H9 (cell line): ENCODE data around the gene TMEM245. TPM values are rescaled to one million over a fixed set of nuclear protein-coding genes. Genes with fewer than 3 reads are reported as not detected.

Source experiments
- DNase-seq: peaks from one replicate; pipeline ENCODE4 v3.0.0-alpha.2; 2017
- H2AFZ ChIP-seq: one replicate; pipeline ENCODE4 v1.6.1; 2013; ENCODE audit warnings: mild to moderate bottlenecking, low read length, control low read depth, moderate library complexity
- H2AK5ac ChIP-seq: 2 replicates; pipeline ENCODE4 v1.6.1; 2013; ENCODE audit warnings: low read length, control low read depth, mixed read lengths; ENCODE audit not compliant: insufficient read length
- H2BK120ac ChIP-seq: one replicate; pipeline ENCODE4 v1.6.1; 2013; ENCODE audit warnings: low read depth, mild to moderate bottlenecking, low read length, control low read depth, inconsistent platforms; ENCODE audit not compliant: poor library complexity, severe bottlenecking
- H2BK12ac ChIP-seq: 2 replicates; pipeline ENCODE4 v1.6.1; 2013; ENCODE audit warnings: low read length, control low read depth, mixed read lengths, low read depth; ENCODE audit not compliant: insufficient read length
- H2BK15ac ChIP-seq: 2 replicates; pipeline ENCODE4 v1.6.1; 2013; ENCODE audit warnings: low read depth, low read length, control low read depth
- H2BK20ac ChIP-seq: one replicate; pipeline ENCODE4 v1.6.1; 2013; ENCODE audit warnings: low read depth, mild to moderate bottlenecking, low read length, control low read depth, inconsistent platforms; ENCODE audit not compliant: poor library complexity, severe bottlenecking
- H2BK5ac ChIP-seq: 2 replicates; pipeline ENCODE4 v1.6.1; 2013; ENCODE audit warnings: low read length, control low read depth, mixed read lengths; ENCODE audit not compliant: insufficient read length
- H3K14ac ChIP-seq: 2 replicates; pipeline ENCODE4 v1.6.1; 2013; ENCODE audit warnings: low read length, control low read depth; ENCODE audit not compliant: insufficient read depth
- H3K18ac ChIP-seq: 2 replicates; pipeline ENCODE4 v1.6.1; 2013; ENCODE audit warnings: low read depth, mild to moderate bottlenecking, mixed read lengths, low read length, control low read depth; ENCODE audit not compliant: insufficient read length
- H3K23ac ChIP-seq: 2 replicates; pipeline ENCODE4 v1.6.1; 2013; ENCODE audit warnings: low read length, control low read depth, mixed read lengths, low read depth; ENCODE audit not compliant: insufficient read length
- H3K23me2 ChIP-seq: 2 replicates; pipeline ENCODE4 v1.6.1; 2013; ENCODE audit warnings: low read depth, mild to moderate bottlenecking, mixed read lengths, low read length, control low read depth; ENCODE audit not compliant: insufficient read length, poor library complexity, severe bottlenecking
- H3K27ac ChIP-seq: 2 replicates; pipeline ENCODE4 v1.5.1; 2013; ENCODE audit warnings: low read length, control low read depth, mixed read lengths, low read depth; ENCODE audit not compliant: insufficient read length
- H3K27me3 ChIP-seq: 2 replicates; pipeline ENCODE4 v1.6.1; 2013; ENCODE audit warnings: low read length, control low read depth, inconsistent platforms; ENCODE audit not compliant: insufficient read depth
- H3K4ac ChIP-seq: 2 replicates; pipeline ENCODE4 v1.6.1; 2013; ENCODE audit warnings: low read depth, mild to moderate bottlenecking, control low read depth, inconsistent platforms, low read length, moderate library complexity
- H3K4me1 ChIP-seq: 2 replicates; pipeline ENCODE4 v1.6.1; 2013; ENCODE audit warnings: low read length, control low read depth, inconsistent platforms; ENCODE audit not compliant: insufficient read depth
- H3K4me2 ChIP-seq: 2 replicates; pipeline ENCODE4 v1.6.1; 2013; ENCODE audit warnings: low read length, control low read depth, mixed read lengths; ENCODE audit not compliant: insufficient read length, insufficient read depth
- H3K56ac ChIP-seq: 2 replicates; pipeline ENCODE4 v1.6.1; 2013; ENCODE audit warnings: low read depth, mild to moderate bottlenecking, mixed read lengths, low read length, control low read depth; ENCODE audit not compliant: insufficient read length
- H3K79me1 ChIP-seq: 2 replicates; pipeline ENCODE4 v1.6.1; 2013; ENCODE audit warnings: low read depth, mild to moderate bottlenecking, moderate library complexity, low read length, control low read depth, inconsistent platforms; ENCODE audit not compliant: insufficient read depth, poor library complexity, severe bottlenecking
- H3K79me2 ChIP-seq: 2 replicates; pipeline ENCODE4 v1.6.1; 2013; ENCODE audit warnings: low read length, control low read depth, inconsistent platforms; ENCODE audit not compliant: insufficient read depth
- H3K9ac ChIP-seq: 2 replicates; pipeline ENCODE4 v1.6.1; 2013; ENCODE audit warnings: low read length, control low read depth, mixed read lengths; ENCODE audit not compliant: insufficient read length; ENCODE audit errors: extremely low read depth
- H3K9me3 ChIP-seq: one replicate; pipeline ENCODE4 v1.6.1; 2013; ENCODE audit warnings: low read depth, low read length, inconsistent platforms; ENCODE audit not compliant: control insufficient read depth
- H3T11ph ChIP-seq: one replicate; pipeline ENCODE4 v1.6.1; 2013; ENCODE audit warnings: mild to moderate bottlenecking, low read length, control low read depth, inconsistent platforms
- H4K20me1 ChIP-seq: one replicate; pipeline ENCODE4 v1.6.1; 2013; ENCODE audit not compliant: control insufficient read depth, insufficient read length, insufficient read depth
- H4K5ac ChIP-seq: 2 replicates; pipeline ENCODE4 v1.6.1; 2013; ENCODE audit warnings: low read depth, mild to moderate bottlenecking, mixed read lengths, low read length, control low read depth; ENCODE audit not compliant: insufficient read length
- H4K8ac ChIP-seq: replicated peaks from 2 replicates; pipeline ENCODE4 v1.6.1; 2013; ENCODE audit warnings: low read length, control low read depth, mixed read lengths, low read depth; ENCODE audit not compliant: insufficient read length
- H4K91ac ChIP-seq: 2 replicates; pipeline ENCODE4 v1.6.1; 2013; ENCODE audit warnings: low read depth, mild to moderate bottlenecking, moderate library complexity, mixed read lengths, low read length, control low read depth; ENCODE audit not compliant: insufficient read length
- H3K27ac Mint-ChIP-seq, 3 experiments: 2 replicates in 2 of 3; 3 replicates in 1 of 3; pipeline ENCODE4 v1.8.0; 2020 to 2021; ENCODE audit warnings: mixed read lengths in 3 of 3, mild to moderate bottlenecking in 1 of 3, moderate library complexity in 1 of 3
- H3K27me3 Mint-ChIP-seq: 2 replicates; pipeline ENCODE4 v1.8.0; 2021; ENCODE audit warnings: low read depth, mild to moderate bottlenecking, moderate library complexity, mixed read lengths
- H3K36me3 Mint-ChIP-seq, 3 experiments: 2 replicates in 2 of 3; 3 replicates in 1 of 3; pipeline ENCODE4 v1.8.0; 2020 to 2021; ENCODE audit warnings: low read depth in 3 of 3, mixed read lengths in 3 of 3; ENCODE audit not compliant: insufficient read depth in 1 of 3
- H3K4me1 Mint-ChIP-seq, 2 experiments: 2 replicates each; pipeline ENCODE4 v1.8.0; 2020; ENCODE audit warnings: mixed read lengths in 2 of 2
- H3K4me3 Mint-ChIP-seq, 2 experiments: 2 replicates in 1 of 2; 3 replicates in 1 of 2; pipeline ENCODE4 v1.8.0; 2020 to 2021; ENCODE audit warnings: mild to moderate bottlenecking in 2 of 2, mixed read lengths in 2 of 2, moderate library complexity in 1 of 2
- H3K9me3 Mint-ChIP-seq, 2 experiments: 2 replicates in 1 of 2; 3 replicates in 1 of 2; pipeline ENCODE4 v1.8.0; 2020; ENCODE audit warnings: mild to moderate bottlenecking in 2 of 2, mixed read lengths in 2 of 2, moderate library complexity in 1 of 2
- WGBS: extraction: QIAGEN DNeasy Blood & Tissue Kit; methylation state at CpG from one replicate; pipeline ENCODE4 v1.1.7; 2013; ENCODE audit warnings: missing lambda C conversion rate, low lambda C conversion rate, mixed read lengths; ENCODE audit not compliant: insufficient read length; ENCODE audit errors: extremely low coverage; 5-methylcytosine and 5-hydroxymethylcytosine counted together
- total RNA-seq: library from RNA; stranded (reverse); gene quantifications from 2 replicates; pipeline ENCODE4 v1.2.1, GENCODE V29; 2021
- TF ChIP-seq, protein P1 (sequence below): fragments of 200-600 bp; sonication (generic); conservative IDR thresholded peaks from 3 replicates; pipeline ENCODE4 v1.8.0; 2021; ENCODE audit warnings: antibody characterized with exemption, mild to moderate bottlenecking

Gene TMEM245
- total RNA-seq, 1 experiment from 2014 or later = 37.9 TPM

DNA sequence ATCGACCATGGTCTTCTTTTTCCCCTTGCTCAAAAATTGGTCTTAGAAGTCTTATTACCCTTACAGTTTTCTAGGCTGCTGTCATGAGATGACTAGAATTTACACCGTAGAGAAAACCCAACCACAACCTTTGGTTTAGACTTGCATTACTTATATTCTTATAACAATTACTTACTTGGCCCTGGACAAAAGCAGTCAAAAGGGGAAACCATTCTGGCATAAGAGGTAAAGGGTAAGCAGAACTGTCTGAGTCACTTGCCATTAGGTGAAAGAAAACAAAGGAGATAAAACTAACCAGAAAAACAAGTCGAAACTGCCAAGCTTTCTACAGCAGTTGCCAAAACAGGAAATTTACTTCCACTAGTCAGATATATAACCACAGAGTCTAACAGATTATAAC is 17.9 kb downstream of the TMEM245 start:
- TF ChIP-seq, protein P1, sequence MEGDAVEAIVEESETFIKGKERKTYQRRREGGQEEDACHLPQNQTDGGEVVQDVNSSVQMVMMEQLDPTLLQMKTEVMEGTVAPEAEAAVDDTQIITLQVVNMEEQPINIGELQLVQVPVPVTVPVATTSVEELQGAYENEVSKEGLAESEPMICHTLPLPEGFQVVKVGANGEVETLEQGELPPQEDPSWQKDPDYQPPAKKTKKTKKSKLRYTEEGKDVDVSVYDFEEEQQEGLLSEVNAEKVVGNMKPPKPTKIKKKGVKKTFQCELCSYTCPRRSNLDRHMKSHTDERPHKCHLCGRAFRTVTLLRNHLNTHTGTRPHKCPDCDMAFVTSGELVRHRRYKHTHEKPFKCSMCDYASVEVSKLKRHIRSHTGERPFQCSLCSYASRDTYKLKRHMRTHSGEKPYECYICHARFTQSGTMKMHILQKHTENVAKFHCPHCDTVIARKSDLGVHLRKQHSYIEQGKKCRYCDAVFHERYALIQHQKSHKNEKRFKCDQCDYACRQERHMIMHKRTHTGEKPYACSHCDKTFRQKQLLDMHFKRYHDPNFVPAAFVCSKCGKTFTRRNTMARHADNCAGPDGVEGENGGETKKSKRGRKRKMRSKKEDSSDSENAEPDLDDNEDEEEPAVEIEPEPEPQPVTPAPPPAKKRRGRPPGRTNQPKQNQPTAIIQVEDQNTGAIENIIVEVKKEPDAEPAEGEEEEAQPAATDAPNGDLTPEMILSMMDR = no peak

More for the DNA sequence above, 17.9 kb downstream of the TMEM245 start:
- no peak overlapping the region for H3T11ph ChIP-seq
- WGBS = no CpG with 5 or more reads among the region's 3 CpGs
- H3K27me3 Mint-ChIP-seq = no peaks in the 10 kb centered on the region
- H4K91ac ChIP-seq = no peak overlapping the region
- no peak overlapping the region for H4K8ac ChIP-seq
- H3K27me3 ChIP-seq = no peaks in the 10 kb centered on the region
- H2BK20ac ChIP-seq = no peak overlapping the region
- no peaks in the 10 kb centered on the region; a peak in 1 of 5 replicates for H3K9me3 Mint-ChIP-seq
- no peak overlapping the region for H2AFZ ChIP-seq
- H3K27ac ChIP-seq = no peak overlapping the region
- H3K4ac ChIP-seq = no peak overlapping the region
- H3K27ac Mint-ChIP-seq = peak overlapping the region in 1 of 3 experiments; percentile 13; a peak in 1 of 7 replicates
- peaks cover 27 to 37% (median 30%) of the 10 kb centered on the region in 3 experiments for H3K36me3 Mint-ChIP-seq
- H3K14ac ChIP-seq = no peak overlapping the region
- H3K9ac ChIP-seq = no peak overlapping the region
- H3K23ac ChIP-seq = no peak overlapping the region
- H4K5ac ChIP-seq = no peak overlapping the region
- H3K4me2 ChIP-seq = no peak overlapping the region
- no peak overlapping the region for H2BK12ac ChIP-seq
- H3K4me3 Mint-ChIP-seq = no peak overlapping the region
- no peak overlapping the region for H3K18ac ChIP-seq
- H4K20me1 ChIP-seq = no peaks in the 10 kb centered on the region
- peaks cover 4% of the 10 kb centered on the region for H3K79me1 ChIP-seq
- no peak overlapping the region for H2BK120ac ChIP-seq
- H3K4me1 Mint-ChIP-seq = peaks cover 22 to 31% of the 10 kb centered on the region in 2 experiments
- no peaks in the 10 kb centered on the region for H3K9me3 ChIP-seq
- no peak for DNase-seq
- peaks cover 12% of the 10 kb centered on the region; the same call in 1 of the 2 replicates for H3K4me1 ChIP-seq
- H2AK5ac ChIP-seq = no peak overlapping the region
- peaks cover 11% of the 10 kb centered on the region; the same call in 1 of the 2 replicates for H3K79me2 ChIP-seq
- no peak overlapping the region for H2BK15ac ChIP-seq
- H3K56ac ChIP-seq = no peak overlapping the region
- no peaks in the 10 kb centered on the region for H3K23me2 ChIP-seq
- H2BK5ac ChIP-seq = no peak overlapping the region
